HEK293 (cell line): Measurements from ENCODE around the gene ARHGEF39.

ENCODE experiments used
- EGR2 ChIP-seq: fragments of 450-650 bp; formaldehyde crosslinking; IDR thresholded peaks from 2 replicates; pipeline ENCODE4 v1.5.1; 2016; ENCODE audit warnings: low read depth, missing biosample characterization, missing genetic modification characterization
- GLIS1 ChIP-seq: fragments of 450-650 bp; formaldehyde crosslinking; IDR thresholded peaks from 2 replicates; pipeline ENCODE4 v1.5.1; 2016; ENCODE audit warnings: missing biosample characterization, missing genetic modification characterization
- HOXA7 ChIP-seq: sonication (generic); formaldehyde crosslinking; IDR thresholded peaks from 2 replicates; pipeline ENCODE4 v1.8.1; 2022; ENCODE audit warnings: missing genetic modification reagents, borderline replicate concordance
- KLF16 ChIP-seq: fragments of 450-650 bp; formaldehyde crosslinking; IDR thresholded peaks from 2 replicates; pipeline ENCODE4 v1.5.1; 2017; ENCODE audit warnings: missing biosample characterization, missing genetic modification characterization
- KLF8 ChIP-seq: fragments of 450-650 bp; formaldehyde crosslinking; IDR thresholded peaks from 2 replicates; pipeline ENCODE4 v1.5.1; 2016; ENCODE audit warnings: missing biosample characterization, missing genetic modification characterization
- MEIS1 ChIP-seq: sonication (generic); formaldehyde crosslinking; IDR thresholded peaks from 2 replicates; pipeline ENCODE4 v1.8.1; 2022; ENCODE audit warnings: missing genetic modification reagents, mild to moderate bottlenecking, borderline replicate concordance
- MZF1 ChIP-seq: fragments of 450-650 bp; formaldehyde crosslinking; IDR thresholded peaks from 2 replicates; pipeline ENCODE4 v1.5.1; 2017; ENCODE audit warnings: missing biosample characterization, missing genetic modification characterization, borderline replicate concordance
- OVOL3 ChIP-seq: fragments of 450-650 bp; formaldehyde crosslinking; IDR thresholded peaks from 2 replicates; pipeline ENCODE4 v1.5.1; 2016; ENCODE audit warnings: missing biosample characterization, missing genetic modification characterization
- REPIN1 ChIP-seq: fragments of 450-650 bp; formaldehyde crosslinking; IDR thresholded peaks from 2 replicates; pipeline ENCODE4 v1.5.1; 2017; ENCODE audit warnings: missing biosample characterization, missing genetic modification characterization, low read depth
- SCRT1 ChIP-seq: fragments of 450-650 bp; formaldehyde crosslinking; IDR thresholded peaks from 2 replicates; pipeline ENCODE4 v1.5.1; 2016; ENCODE audit warnings: missing biosample characterization, missing genetic modification characterization, borderline replicate concordance
- SP3 ChIP-seq: fragments of 450-650 bp; formaldehyde crosslinking; IDR thresholded peaks from 2 replicates; pipeline ENCODE4 v1.5.1; 2016; ENCODE audit warnings: missing biosample characterization, missing genetic modification characterization
- ZBTB20 ChIP-seq: fragments of 450-650 bp; formaldehyde crosslinking; IDR thresholded peaks from 2 replicates; pipeline ENCODE4 v1.5.1; 2016; ENCODE audit warnings: missing biosample characterization, missing genetic modification characterization
- ZBTB7A ChIP-seq: fragments of 450-650 bp; formaldehyde crosslinking; IDR thresholded peaks from 2 replicates; pipeline ENCODE4 v1.5.1; 2016; ENCODE audit warnings: low read depth, missing biosample characterization, missing genetic modification characterization
- ZFP69B ChIP-seq: fragments of 450-650 bp; formaldehyde crosslinking; IDR thresholded peaks from 2 replicates; pipeline ENCODE4 v1.5.1; 2016; ENCODE audit warnings: missing biosample characterization, missing genetic modification characterization
- ZNF114 ChIP-seq: fragments of 450-650 bp; formaldehyde crosslinking; IDR thresholded peaks from 2 replicates; pipeline ENCODE4 v1.5.0; 2017; ENCODE audit warnings: missing biosample characterization, missing genetic modification characterization
- ZNF132 ChIP-seq: fragments of 450-650 bp; formaldehyde crosslinking; IDR thresholded peaks from 2 replicates; pipeline ENCODE4 v1.5.1; 2017; ENCODE audit warnings: missing biosample characterization, missing genetic modification characterization, borderline replicate concordance
- ZNF19 ChIP-seq: fragments of 450-650 bp; formaldehyde crosslinking; IDR thresholded peaks from 2 replicates; pipeline ENCODE4; 2016; ENCODE audit warnings: missing biosample characterization, missing genetic modification characterization, low read depth
- ZNF266 ChIP-seq: fragments of 450-650 bp; formaldehyde crosslinking; IDR thresholded peaks from 2 replicates; pipeline ENCODE4 v1.5.1; 2016; ENCODE audit warnings: missing biosample characterization, missing genetic modification characterization, low read depth
- ZNF366 ChIP-seq: fragments of 450-650 bp; formaldehyde crosslinking; conservative IDR thresholded peaks from 2 replicates; pipeline ENCODE4 v1.5.1; 2016; ENCODE audit warnings: missing biosample characterization, missing genetic modification characterization
- ZNF391 ChIP-seq: fragments of 450-650 bp; formaldehyde crosslinking; IDR thresholded peaks from 2 replicates; pipeline ENCODE4 v1.5.1; 2016; ENCODE audit warnings: low read depth, missing biosample characterization, missing genetic modification characterization, borderline replicate concordance
- ZNF48 ChIP-seq: fragments of 450-650 bp; formaldehyde crosslinking; IDR thresholded peaks from 2 replicates; pipeline ENCODE4 v1.5.1; 2016; ENCODE audit warnings: missing biosample characterization, missing genetic modification characterization
- ZNF610 ChIP-seq: fragments of 450-650 bp; formaldehyde crosslinking; IDR thresholded peaks from 2 replicates; pipeline ENCODE4 v1.5.1; 2016; ENCODE audit warnings: missing biosample characterization, missing genetic modification characterization, borderline replicate concordance
- ZNF629 ChIP-seq: fragments of 450-650 bp; formaldehyde crosslinking; IDR thresholded peaks from 2 replicates; pipeline ENCODE4 v1.5.1; 2017; ENCODE audit warnings: missing biosample characterization, missing genetic modification characterization
- ZNF664 ChIP-seq: fragments of 450-650 bp; formaldehyde crosslinking; IDR thresholded peaks from 2 replicates; pipeline ENCODE4 v1.5.1; 2016; ENCODE audit warnings: missing biosample characterization, missing genetic modification characterization
- TF ChIP-seq, protein P1 (sequence below): fragments of 450-650 bp; formaldehyde crosslinking; IDR thresholded peaks from 2 replicates; pipeline ENCODE4 v1.5.1; 2016; ENCODE audit warnings: missing biosample characterization, missing genetic modification characterization
- TF ChIP-seq, protein P2 (sequence below): sonication (generic); formaldehyde crosslinking; IDR thresholded peaks from 2 replicates; pipeline ENCODE4 v1.8.1; 2022; ENCODE audit warnings: mild to moderate bottlenecking, moderate library complexity, missing genetic modification reagents
- TF ChIP-seq, protein P3 (sequence below): IDR thresholded peaks from 2 replicates; pipeline ENCODE4 v1.6.1; 2011; ENCODE audit warnings: mild to moderate bottlenecking, low read depth, low read length, borderline replicate concordance
- TF ChIP-seq, protein P4 (sequence below): fragments of 450-650 bp; formaldehyde crosslinking; IDR thresholded peaks from 2 replicates; pipeline ENCODE4 v1.5.1; 2017; ENCODE audit warnings: missing biosample characterization, missing genetic modification characterization
- TF ChIP-seq, protein P5 (sequence below): fragments of 450-650 bp; formaldehyde crosslinking; IDR thresholded peaks from 2 replicates; pipeline ENCODE4 v1.5.1; 2016; ENCODE audit warnings: missing biosample characterization, missing genetic modification characterization

ARHGEF39 gene

DNA sequence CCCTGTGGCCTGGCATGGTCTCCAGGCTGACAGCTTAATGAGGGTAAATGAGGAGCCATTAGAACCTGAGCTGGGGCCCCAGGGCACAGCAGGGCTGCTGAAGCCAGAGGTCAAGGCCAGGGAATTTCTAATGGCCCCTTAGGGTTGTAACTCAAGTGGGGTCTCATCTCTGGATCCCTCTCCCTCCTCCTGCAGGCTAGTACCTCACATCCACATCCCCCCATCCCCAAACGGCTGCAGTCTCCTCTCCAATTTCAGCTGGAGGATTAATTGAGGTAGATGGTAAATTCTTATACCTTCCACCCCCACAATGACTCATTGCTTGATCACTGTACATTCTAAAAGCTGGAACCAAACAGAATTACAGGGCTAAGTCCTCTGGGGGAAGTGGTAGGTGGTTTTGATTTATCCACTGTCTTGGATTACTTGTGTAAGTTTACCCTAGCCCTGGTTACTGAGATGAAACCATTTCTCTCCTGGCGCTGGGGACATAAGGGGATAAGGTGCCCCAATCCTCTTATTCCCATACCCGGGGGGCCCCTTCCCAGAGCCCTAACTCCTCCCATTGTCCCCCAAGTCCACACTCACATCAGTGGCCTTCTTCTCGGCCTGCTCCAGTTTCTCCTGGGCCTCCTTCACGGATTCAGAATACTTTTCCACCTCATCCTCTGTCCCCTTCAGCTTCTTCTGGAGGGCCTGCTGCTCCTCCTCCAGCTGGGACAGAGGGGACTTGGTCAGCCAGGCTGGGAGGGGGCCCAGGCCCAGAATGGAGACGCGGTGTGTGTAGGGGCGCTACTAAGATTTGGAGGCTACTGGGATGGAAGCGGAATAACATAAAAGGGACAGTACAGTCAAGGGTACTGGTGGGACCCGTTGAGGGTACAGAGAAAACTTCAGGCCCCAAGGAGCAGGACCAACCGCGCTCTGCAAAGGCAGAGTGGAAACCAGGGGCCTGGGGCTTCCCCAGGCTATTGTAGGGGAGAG lies 23.9 kb upstream of the ARHGEF39 start (continued):
- TF ChIP-seq, protein P1, sequence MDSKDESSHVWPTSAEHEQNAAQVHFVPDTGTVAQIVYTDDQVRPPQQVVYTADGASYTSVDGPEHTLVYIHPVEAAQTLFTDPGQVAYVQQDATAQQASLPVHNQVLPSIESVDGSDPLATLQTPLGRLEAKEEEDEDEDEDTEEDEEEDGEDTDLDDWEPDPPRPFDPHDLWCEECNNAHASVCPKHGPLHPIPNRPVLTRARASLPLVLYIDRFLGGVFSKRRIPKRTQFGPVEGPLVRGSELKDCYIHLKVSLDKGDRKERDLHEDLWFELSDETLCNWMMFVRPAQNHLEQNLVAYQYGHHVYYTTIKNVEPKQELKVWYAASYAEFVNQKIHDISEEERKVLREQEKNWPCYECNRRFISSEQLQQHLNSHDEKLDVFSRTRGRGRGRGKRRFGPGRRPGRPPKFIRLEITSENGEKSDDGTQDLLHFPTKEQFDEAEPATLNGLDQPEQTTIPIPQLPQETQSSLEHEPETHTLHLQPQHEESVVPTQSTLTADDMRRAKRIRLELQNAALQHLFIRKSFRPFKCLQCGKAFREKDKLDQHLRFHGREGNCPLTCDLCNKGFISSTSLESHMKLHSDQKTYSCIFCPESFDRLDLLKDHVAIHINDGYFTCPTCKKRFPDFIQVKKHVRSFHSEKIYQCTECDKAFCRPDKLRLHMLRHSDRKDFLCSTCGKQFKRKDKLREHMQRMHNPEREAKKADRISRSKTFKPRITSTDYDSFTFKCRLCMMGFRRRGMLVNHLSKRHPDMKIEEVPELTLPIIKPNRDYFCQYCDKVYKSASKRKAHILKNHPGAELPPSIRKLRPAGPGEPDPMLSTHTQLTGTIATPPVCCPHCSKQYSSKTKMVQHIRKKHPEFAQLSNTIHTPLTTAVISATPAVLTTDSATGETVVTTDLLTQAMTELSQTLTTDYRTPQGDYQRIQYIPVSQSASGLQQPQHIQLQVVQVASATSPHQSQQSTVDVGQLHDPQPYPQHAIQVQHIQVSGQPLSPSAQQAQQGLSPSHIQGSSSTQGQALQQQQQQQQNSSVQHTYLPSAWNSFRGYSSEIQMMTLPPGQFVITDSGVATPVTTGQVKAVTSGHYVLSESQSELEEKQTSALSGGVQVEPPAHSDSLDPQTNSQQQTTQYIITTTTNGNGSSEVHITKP, result peak; percentile 95
- TF ChIP-seq HOXA7 (no peak), MEIS1 (CRISPR knock-in tag) (no peak), ZNF610 (no peak), ZNF114 (tag by site-specific recombination) (no peak), OVOL3 (tag by site-specific recombination) (no peak), ZNF132 (tag by site-specific recombination) (no peak), ZNF19 (no peak), KLF8 (tag by site-specific recombination) (no peak), MZF1 (tag by site-specific recombination) (0 out of 2 replicates have a peak, but pooled peaks have one; percentile 18), ZNF48 (tag by site-specific recombination) (no peak), EGR2 (tag by site-specific recombination) (peak; percentile 81), ZNF664 (tag by site-specific recombination) (peak; percentile 67), ZNF629 (peak; percentile 19; the same call in 1 of the 2 replicates), REPIN1 (tag by site-specific recombination) (no peak), SCRT1 (no peak), ZBTB7A (no peak), ZNF266 (tag by site-specific recombination) (no peak), ZNF366 (peak; percentile 44; the same call in 1 of the 2 replicates), ZNF391 (tag by site-specific recombination) (no peak), ZBTB20 (tag by site-specific recombination) (peak; percentile 75), ZFP69B (tag by site-specific recombination) (peak; percentile 50; the same call in 1 of the 2 replicates), SP3 (tag by site-specific recombination) (no peak), KLF16 (no peak), GLIS1 (no peak)
- TF ChIP-seq, protein P2, sequence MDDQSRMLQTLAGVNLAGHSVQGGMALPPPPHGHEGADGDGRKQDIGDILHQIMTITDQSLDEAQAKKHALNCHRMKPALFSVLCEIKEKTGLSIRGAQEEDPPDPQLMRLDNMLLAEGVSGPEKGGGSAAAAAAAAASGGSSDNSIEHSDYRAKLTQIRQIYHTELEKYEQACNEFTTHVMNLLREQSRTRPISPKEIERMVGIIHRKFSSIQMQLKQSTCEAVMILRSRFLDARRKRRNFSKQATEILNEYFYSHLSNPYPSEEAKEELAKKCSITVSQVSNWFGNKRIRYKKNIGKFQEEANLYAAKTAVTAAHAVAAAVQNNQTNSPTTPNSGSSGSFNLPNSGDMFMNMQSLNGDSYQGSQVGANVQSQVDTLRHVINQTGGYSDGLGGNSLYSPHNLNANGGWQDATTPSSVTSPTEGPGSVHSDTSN (CRISPR knock-in tag), result no peak
- TF ChIP-seq, protein P3, sequence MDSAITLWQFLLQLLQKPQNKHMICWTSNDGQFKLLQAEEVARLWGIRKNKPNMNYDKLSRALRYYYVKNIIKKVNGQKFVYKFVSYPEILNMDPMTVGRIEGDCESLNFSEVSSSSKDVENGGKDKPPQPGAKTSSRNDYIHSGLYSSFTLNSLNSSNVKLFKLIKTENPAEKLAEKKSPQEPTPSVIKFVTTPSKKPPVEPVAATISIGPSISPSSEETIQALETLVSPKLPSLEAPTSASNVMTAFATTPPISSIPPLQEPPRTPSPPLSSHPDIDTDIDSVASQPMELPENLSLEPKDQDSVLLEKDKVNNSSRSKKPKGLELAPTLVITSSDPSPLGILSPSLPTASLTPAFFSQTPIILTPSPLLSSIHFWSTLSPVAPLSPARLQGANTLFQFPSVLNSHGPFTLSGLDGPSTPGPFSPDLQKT, result no peak
- TF ChIP-seq, protein P4, sequence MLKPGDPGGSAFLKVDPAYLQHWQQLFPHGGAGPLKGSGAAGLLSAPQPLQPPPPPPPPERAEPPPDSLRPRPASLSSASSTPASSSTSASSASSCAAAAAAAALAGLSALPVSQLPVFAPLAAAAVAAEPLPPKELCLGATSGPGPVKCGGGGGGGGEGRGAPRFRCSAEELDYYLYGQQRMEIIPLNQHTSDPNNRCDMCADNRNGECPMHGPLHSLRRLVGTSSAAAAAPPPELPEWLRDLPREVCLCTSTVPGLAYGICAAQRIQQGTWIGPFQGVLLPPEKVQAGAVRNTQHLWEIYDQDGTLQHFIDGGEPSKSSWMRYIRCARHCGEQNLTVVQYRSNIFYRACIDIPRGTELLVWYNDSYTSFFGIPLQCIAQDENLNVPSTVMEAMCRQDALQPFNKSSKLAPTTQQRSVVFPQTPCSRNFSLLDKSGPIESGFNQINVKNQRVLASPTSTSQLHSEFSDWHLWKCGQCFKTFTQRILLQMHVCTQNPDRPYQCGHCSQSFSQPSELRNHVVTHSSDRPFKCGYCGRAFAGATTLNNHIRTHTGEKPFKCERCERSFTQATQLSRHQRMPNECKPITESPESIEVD (tag by site-specific recombination), result no peak
- TF ChIP-seq, protein P5, sequence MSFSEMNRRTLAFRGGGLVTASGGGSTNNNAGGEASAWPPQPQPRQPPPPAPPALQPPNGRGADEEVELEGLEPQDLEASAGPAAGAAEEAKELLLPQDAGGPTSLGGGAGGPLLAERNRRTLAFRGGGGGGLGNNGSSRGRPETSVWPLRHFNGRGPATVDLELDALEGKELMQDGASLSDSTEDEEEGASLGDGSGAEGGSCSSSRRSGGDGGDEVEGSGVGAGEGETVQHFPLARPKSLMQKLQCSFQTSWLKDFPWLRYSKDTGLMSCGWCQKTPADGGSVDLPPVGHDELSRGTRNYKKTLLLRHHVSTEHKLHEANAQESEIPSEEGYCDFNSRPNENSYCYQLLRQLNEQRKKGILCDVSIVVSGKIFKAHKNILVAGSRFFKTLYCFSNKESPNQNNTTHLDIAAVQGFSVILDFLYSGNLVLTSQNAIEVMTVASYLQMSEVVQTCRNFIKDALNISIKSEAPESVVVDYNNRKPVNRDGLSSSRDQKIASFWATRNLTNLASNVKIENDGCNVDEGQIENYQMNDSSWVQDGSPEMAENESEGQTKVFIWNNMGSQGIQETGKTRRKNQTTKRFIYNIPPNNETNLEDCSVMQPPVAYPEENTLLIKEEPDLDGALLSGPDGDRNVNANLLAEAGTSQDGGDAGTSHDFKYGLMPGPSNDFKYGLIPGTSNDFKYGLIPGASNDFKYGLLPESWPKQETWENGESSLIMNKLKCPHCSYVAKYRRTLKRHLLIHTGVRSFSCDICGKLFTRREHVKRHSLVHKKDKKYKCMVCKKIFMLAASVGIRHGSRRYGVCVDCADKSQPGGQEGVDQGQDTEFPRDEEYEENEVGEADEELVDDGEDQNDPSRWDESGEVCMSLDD, result no peak
